ENCODE measurements around the gene MAS1.

DNA sequence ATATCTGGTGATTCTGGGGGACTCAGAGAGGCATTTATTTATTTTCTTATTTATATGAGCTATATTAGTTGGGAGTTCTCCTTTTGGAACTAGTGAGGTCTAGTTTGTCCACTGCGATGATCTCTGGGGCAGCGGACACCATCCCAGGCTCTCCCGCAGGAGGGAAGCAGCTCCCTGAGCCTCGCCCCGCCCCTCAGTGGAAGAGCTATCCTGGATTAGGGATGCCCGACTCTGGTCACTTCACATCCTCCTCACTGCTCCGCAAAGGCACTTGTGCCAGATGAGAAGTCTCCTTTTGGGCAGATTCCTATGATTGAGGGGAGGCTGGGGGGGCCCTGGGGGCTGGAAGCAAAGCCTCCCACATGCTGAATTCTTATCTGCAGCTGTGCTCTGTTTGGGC is 3.6 kb upstream of the MAS1 start:
- TF ChIP-seq, protein P1, sequence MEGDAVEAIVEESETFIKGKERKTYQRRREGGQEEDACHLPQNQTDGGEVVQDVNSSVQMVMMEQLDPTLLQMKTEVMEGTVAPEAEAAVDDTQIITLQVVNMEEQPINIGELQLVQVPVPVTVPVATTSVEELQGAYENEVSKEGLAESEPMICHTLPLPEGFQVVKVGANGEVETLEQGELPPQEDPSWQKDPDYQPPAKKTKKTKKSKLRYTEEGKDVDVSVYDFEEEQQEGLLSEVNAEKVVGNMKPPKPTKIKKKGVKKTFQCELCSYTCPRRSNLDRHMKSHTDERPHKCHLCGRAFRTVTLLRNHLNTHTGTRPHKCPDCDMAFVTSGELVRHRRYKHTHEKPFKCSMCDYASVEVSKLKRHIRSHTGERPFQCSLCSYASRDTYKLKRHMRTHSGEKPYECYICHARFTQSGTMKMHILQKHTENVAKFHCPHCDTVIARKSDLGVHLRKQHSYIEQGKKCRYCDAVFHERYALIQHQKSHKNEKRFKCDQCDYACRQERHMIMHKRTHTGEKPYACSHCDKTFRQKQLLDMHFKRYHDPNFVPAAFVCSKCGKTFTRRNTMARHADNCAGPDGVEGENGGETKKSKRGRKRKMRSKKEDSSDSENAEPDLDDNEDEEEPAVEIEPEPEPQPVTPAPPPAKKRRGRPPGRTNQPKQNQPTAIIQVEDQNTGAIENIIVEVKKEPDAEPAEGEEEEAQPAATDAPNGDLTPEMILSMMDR (IDR thresholded peaks at IDR 0.05) = no peak
- no peak for TF ChIP-seq POLR2A (IDR thresholded peaks at IDR 0.05; ENCODE audit: low read depth)

All from esophagus muscularis mucosa (tissue), 3 donors.